ENCODE measurements around the gene TBC1D1.

Gene TBC1D1

DNA sequence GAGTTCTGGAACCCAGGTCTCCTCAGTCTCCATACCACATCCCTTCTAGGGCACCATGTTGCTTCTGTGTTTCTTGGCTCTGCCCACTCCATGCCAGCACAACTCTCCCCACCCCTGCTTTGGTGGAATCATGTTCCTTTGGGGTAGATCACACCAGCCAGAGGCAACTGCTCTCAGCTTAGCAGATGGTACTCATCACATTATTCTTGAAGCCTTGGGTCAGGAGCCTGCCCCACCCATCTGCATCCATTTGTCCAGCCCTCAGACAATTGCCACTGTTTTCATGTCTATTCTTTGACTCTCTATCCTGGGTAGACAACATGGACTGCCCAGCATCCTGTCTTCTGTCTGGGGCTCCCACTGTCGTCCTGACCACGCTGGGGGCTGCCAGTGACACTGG, 216.9 kb downstream of the TBC1D1 start:
- ATAC-seq = no peak

- ATAC-seq = no peak
Observed at GRCh38 chr4:38109370-38109769, 218.5 kb downstream of the TBC1D1 start.

GRCh38 chr4:38109896-38110295, 219.0 kb downstream of the TBC1D1 start:
- no peak for ATAC-seq

DNA sequence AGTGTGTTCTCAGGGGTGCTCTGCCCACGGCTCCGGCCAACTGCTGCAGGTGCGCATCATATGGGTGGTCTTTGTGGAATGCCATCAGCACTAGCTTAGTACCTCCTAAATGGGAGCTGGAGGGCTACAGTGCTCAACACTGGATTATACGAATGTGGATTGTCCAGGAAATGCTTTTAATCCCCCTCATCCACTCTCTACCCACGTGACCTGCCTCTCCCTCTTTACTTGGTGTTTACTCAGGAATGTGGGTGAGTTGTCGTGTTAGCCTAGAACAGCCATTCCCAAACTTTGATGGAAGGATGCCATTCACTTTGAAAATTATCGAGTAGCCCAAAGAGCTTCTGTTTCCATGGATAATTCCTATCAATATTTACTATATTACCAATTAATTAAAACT, 220.1 kb downstream of the TBC1D1 start:
- no peak for ATAC-seq

DNA sequence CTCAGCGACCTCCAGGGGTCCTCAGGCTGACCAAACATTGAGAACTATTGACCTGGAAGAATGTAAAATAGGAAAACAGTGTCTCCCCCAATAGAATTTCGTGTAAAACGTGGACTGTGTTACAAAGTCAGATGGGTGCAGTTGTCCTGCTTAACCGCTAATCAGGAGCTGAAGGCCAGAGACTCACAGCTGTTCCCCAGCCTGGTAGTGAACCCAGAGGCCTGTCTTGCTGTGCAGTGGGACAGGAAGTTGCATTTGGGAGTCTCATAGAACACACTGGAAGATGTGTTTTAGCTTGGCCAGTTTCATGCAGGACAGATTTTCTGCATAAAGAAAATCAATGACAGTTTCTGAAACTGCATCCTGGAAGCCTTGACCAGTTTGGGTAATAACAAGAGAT, 220.8 kb downstream of the TBC1D1 start:
- no peak for ATAC-seq

DNA sequence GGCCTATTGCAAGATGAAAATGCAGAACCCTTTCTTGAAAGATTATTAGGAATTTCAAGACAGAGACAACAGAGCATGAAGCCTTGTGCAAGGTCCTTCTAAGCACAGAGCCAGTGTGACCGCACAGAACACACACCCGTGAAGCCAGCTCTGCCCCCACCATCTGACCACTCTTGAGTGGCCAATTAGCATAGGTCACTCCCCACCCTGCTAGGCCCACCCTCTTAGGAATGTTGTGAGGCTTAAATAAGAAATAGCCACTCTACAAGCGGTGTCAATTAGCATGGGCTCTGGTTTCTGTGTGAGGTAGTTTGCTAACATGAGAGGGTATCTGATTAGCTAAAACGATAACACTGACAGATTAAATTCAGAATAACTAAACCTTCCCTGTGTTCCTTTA, 222.2 kb downstream of the TBC1D1 start:
- ATAC-seq = no peak

GRCh38 chr4:38113551-38113950, 222.7 kb downstream of the TBC1D1 start:
- ATAC-seq = no peak

DNA sequence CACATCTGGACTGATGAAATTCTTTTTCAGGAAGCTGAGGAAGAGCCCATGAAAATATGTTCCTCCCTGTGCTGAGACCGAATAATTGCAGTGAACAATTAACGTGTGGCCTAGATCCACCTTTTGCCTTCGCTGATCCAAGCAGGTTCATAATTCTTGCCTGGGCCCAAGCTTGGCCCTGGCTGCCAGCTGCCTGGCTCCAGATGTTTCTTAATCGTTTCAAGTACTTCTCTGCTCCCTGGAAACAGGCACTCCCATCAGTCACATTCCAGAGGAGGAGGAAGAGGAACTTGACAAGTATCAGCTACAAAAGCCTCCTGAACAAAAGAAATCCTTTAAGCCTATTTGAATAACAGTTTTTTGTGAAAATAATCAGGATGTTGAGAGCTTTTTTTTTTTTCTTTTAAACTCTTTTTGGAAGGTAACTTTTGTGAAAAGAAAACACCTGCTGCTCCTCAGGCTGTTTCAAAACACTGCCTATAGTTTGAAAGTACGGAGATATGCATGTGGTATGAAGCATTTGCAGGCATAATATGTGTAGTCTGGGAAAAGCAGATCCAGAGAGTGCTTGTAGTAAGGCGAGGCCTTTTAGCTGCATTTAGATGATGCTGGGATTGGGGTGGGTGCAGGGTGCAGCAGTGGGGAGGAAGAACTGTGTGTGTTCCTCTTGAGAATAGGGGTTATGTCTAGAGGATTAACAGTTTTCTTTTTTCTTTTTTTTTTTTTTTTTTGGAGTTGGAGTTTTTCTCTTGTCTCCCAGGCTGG, 223.7 kb downstream of the TBC1D1 start:
- no peak for ATAC-seq

DNA sequence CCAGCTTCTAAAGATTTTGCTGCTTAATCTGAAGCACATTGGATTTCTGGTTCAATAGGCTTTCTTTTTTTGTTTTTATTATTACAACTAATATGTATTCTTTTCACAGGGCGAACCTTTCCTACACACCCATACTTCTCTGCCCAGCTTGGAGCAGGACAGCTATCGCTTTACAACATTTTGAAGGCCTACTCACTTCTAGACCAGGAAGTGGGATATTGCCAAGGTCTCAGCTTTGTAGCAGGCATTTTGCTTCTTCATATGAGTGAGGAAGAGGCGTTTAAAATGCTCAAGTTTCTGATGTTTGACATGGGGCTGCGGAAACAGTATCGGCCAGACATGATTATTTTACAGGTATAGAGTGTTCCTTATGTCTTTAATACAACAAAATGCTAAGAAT, 224.7 kb downstream of the TBC1D1 start:
- no peak for ATAC-seq

- ATAC-seq = no peak
Observed at GRCh38 chr4:38117591-38117990, 226.7 kb downstream of the TBC1D1 start.

GRCh38 chr4:38119668-38120385, 228.9 kb downstream of the TBC1D1 start:
- ATAC-seq = no peak

DNA sequence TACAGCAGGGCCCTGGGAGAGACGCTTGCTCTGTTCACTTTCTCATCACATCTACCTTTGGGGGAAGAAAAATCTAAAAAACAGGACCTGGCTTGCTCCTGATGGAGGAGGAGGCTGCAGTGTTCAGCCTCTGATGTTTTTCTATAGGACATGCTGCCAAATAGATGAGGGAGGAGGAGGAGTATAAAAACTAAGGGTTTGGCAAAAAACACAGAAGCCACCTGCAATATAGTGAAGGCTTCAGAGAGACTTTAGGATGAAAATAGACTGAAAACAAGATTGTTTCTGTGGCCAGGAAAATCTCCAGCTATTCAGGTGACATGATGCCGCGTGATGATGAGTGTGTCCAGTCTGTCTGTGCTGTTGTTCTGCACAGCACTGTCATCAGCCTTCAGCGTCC, 229.9 kb downstream of the TBC1D1 start:
- ATAC-seq = no peak

GRCh38 chr4:38122060-38122459, 231.2 kb downstream of the TBC1D1 start:
- no peak for ATAC-seq

GRCh38 chr4:38123555-38123954, 232.7 kb downstream of the TBC1D1 start:
- no peak for ATAC-seq

DNA sequence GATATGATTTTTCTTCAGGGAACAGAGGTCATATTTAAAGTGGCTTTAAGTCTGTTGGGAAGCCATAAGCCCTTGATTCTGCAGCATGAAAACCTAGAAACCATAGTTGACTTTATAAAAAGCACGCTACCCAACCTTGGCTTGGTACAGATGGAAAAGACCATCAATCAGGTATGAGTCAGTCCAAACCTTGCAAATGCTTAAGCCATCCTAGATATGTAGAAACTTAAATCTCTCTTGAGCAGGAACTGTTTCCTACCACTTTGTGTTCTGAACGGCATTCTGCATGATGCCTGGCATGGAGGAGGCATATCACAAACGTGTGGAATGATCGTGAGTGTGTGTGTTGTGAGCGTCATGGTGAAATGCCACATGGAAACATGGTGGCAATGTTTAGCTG, 234.1 kb downstream of the TBC1D1 start:
- no peak for ATAC-seq

DNA sequence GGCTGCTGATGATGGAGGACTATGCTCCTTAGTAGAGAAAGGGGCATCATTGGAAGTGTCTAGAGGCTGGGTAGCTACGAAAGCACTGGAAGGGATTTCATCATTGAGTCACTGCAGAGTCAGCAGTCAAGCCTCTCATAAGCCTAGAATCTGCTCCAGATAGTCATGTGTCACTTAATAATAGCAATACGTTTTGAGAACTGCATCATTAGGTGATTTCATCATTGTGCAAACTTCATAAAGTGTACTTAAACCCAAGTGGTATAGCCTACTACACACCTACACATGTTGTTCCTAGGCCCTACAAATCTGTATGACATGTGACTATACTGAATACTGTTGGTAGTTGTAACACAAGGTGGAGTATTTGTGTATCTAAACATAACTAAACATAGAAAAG, 234.9 kb downstream of the TBC1D1 start:
- no peak for ATAC-seq

DNA sequence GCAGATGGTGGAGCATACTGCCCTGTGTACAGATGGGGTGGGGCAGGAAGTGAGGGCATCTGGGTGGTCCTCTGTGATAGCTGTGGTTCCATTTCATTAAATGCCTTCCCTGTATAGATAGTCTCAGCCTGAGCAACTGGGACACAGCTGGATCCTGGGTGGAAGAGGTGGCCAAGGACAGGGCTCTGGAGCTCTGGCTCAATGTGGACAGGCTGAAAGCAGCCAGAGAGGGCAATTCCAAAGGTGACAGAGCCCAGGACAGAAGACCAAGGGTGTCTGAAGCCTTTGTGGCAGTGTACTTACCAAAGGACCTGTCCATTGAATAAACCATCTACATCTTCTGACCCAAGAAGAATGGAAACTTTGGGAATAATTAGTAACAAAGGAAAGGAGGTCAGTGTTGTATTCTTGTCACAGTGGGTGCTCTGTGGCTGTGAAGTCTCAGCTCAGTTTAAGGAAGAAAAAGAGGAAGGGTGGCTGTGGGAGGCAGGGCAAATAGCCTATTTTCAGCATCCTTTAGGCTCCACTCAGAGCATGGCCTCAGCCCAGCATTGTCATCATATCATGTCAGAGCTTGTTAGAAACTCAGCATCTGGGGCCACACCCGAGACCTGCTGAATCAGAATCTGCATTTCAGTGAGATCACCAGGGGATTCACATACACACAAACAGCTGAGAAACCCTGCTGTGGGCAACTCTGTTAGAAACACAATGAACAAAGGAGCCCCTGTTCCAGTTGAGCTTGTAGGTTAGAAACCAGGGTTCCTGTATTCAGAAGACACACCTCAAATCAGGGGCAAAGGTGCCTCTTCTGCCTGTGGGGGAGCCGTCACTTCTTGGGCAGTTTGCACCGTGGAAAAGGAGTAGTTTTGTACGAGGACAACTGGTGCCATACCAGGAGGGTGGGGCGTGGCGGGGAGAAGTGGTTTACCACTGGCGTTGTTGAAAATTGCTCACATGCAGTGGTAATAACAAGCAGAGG, 237.9 kb downstream of the TBC1D1 start:
- peak; percentile 73 to 75 for ATAC-seq

GRCh38 chr4:38129460-38130227, 238.8 kb downstream of the TBC1D1 start:
- no peak for ATAC-seq

DNA sequence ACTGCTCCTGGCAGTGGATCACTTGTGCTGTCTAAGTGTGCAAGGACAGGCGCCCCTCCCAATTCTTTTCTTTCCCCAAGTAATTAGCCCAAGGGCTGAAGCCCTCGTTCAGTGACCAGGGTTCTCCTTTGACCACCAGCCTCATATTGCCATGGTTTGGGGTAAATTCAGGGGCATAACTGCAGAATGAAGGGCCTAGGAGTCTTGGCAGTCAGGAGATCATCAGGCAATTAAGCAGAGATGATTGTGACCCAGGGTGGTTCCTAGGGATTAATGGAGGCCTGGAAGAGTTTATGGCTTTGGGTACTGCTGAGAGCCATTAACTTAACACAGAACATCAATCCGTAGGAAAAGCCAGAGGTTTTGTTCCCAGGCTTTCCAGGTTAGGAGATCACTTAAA, 240.0 kb downstream of the TBC1D1 start:
- no peak for ATAC-seq

- peak; percentile 39 to 48 for ATAC-seq
Observed at GRCh38 chr4:38131371-38132091, 240.6 kb downstream of the TBC1D1 start.

DNA sequence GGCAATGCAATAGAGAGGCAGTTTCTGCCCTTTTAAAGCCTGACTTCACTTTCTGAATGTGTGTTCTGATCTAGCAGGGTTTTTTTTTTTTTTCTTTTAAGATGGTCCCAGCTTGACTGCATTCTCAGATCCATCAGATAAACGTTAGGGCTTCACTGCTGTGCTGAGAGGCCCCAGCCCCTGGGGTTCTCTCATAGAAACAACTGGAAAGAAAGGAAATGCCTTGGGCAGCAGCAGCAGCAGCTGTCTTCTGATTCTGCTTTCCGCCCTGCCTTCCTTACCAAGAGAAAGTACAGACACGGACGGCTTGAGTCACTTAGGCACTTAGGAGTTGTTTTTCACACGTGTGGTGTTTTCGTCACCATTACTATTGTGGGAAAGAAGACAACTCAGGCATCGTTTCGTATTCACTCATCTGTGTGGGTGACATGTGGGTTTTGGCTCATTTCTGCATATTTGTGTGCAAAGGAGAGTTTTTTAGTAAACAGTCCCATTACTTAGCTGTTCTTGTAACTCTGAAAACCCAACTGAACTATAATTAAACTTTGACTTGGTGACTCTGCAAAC, 241.3 kb downstream of the TBC1D1 start:
- ATAC-seq = peak; percentile 56 to 60

All from activated CD4-positive, CD25-positive, alpha-beta regulatory T cell treated with anti-CD3 and anti-CD28 coated beads, Interleukin-2, amount 50 U/mL, for 24 hours (primary cell).